Raji (cell line): ENCODE results near the gene WNT6.

Experiments used
- POLR2A ChIP-seq: IDR thresholded peaks from 2 replicates; pipeline ENCODE4 v1.6.1; 2011; ENCODE audit warnings: low read depth, low read length, control low read depth; ENCODE audit not compliant: insufficient read depth

WNT6 gene

DNA sequence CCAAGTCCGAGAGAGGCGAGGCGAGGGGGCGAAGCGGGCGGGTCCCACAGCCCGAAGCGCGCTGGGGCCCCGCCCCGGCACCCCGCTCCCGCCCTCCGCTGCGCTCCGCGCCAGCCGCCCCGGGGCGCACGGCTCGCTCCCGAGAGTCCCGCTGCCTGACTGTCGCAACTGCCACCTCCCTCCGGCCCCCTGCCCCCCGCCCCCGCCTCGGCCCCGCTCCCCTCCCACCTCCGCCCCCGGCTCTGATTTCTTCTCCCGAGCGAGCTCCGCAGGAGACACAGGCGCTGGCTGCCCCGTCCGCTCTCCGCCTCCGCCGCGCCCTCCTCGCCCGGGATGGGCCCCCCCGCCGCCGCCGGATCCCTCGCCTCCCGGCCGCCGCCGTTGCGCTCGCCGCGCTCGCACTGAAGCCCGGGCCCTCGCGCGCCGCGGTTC, at the start of gene WNT6:
Gene WNT6 (plus strand): TSS at position 250 of the 432 bp plus-strand sequence. CDS start 233 bp downstream, outside the sequence.
- no peak for TF ChIP-seq POLR2A

- TF ChIP-seq POLR2A, result no peak
These were observed 49.3 kb upstream of the WNT6 start for GRCh38 chr2:218810256-218810655.

- TF ChIP-seq POLR2A, result no peak
These were observed 48.2 kb upstream of the WNT6 start for GRCh38 chr2:218811382-218811781.

DNA sequence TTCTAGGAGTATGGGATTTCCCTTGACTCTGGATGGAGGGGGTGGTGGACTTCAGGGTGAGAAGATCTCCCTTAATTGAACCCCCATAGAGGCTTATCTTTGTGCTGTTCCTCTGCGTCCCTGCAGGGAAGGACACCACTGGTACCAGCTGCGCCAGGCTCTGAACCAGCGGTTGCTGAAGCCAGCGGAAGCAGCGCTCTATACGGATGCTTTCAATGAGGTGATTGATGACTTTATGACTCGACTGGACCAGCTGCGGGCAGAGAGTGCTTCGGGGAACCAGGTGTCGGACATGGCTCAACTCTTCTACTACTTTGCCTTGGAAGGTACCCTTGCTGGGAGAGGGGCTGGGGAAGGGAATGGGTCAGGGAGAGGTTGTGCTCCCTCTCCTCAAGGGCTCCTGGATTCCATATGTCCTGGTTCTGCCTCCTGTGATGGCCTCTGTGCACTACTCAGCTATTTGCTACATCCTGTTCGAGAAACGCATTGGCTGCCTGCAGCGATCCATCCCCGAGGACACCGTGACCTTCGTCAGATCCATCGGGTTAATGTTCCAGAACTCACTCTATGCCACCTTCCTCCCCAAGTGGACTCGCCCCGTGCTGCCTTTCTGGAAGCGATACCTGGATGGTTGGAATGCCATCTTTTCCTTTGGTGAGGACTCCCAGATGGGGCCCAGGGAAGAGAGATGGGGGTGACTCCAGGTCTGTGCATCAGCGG, 47.3 kb upstream of the WNT6 start:
- TF ChIP-seq POLR2A, result no peak

GRCh38 chr2:218812861-218813260, 46.7 kb upstream of the WNT6 start:
- TF ChIP-seq POLR2A, result no peak

DNA sequence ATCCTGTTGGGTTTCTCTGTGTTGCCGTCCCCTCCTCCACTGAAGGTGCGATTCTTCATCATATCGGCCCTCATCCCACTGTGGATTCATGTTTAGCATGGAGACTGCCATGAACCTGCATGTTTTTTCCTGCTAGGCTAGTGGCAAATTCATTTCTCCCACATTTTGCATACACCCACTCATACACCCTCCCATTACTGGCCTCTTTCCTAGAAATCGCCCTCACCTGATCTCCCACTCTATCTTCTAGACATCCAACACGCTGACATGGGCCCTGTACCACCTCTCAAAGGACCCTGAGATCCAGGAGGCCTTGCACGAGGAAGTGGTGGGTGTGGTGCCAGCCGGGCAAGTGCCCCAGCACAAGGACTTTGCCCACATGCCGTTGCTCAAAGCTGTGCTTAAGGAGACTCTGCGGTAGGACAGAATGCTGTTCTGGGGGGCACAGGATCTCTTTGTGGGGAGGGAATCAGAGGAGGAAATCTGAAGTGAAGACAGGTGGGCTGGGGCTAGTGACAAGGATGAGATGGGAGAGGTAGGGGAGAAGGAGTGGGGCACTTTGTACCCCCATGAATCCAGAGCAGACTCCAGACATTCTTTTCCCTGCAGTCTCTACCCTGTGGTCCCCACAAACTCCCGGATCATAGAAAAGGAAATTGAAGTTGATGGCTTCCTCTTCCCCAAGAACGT, 45.7 kb upstream of the WNT6 start:
- no peak for TF ChIP-seq POLR2A

- TF ChIP-seq POLR2A, result no peak
These were observed 44.9 kb upstream of the WNT6 start for GRCh38 chr2:218814540-218815243.

GRCh38 chr2:218815244-218815637, 44.4 kb upstream of the WNT6 start:
- no peak for TF ChIP-seq POLR2A

GRCh38 chr2:218815649-218816048, 44.0 kb upstream of the WNT6 start:
- TF ChIP-seq POLR2A, result no peak

DNA sequence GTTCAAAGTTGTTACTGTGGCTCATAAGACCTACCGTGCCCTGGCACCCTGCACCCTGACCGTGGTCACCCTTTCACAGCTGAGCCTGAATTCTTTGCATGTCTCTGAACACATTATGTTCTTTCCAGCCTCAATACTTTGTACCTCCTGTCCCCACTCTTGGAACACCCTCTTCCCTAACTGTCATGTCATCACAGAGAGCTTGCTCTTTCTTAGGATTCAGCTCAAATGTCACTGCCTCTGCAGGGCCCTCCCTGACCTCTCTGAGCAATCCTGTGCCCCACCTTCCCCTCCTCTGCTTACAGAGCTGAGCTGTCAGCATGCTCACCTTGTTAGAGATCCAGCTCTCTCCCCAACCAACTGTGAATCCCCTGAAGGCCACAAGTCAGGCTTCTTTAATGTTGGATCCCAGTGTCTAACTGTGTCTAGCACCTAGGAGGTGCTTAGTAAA, 43.0 kb upstream of the WNT6 start:
- no peak for TF ChIP-seq POLR2A

DNA sequence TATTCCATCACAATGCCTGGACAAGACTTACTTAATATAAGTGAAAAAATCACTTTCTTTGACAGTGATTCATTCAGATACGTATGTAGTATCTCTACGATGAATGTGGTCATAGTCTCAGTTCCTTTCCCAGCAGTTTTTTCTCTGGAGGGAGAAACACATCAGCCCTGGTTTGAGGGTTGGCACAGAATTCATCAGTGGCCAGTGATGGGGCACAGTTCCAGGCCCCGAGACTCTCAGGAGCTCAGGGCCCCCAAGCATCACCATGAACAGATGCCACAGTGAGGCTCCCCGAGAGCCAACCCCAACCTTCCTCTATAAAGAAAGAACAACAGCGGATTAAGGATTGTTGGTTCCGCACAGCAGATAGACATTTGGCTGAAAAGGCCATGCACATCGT, 40.5 kb upstream of the WNT6 start:
- no peak for TF ChIP-seq POLR2A

GRCh38 chr2:218820746-218821369, 38.7 kb upstream of the WNT6 start:
- no peak for TF ChIP-seq POLR2A

GRCh38 chr2:218821605-218822211, 37.9 kb upstream of the WNT6 start:
- no peak for TF ChIP-seq POLR2A

DNA sequence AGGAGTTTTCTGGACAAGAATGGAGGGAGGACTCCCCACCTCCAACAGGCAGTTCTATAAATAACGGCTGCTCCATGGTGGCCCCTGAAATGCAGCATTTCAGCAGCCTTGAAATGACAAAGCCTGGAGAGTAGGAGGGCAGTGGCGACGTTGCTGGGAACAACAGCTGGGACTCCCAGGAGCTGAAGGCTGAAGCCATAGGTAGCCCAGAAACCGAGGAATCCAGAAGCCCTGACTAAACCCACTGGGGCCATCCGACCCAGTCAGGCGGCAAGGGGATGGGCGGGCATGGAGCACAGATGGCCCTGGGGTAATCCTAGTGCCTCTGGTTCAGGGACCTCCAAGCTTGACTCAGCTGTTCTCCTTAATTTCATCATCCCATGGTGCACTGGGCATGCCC, 37.0 kb upstream of the WNT6 start:
- TF ChIP-seq POLR2A, result no peak
